Uterus (tissue), 4 donors: ENCODE measurements around the gene TTLL1. TPM values are rescaled to one million over a fixed set of nuclear protein-coding genes. Genes with fewer than 3 reads are reported as not detected.

Experiments used
- DNase-seq, 2 donors: peaks; one replicate each; pipeline ENCODE4 v3.0.0-alpha.2; 2019 to 2020
- H3K27ac ChIP-seq, 2 donors: fragments of 200-600 bp; sonication (generic); 1 replicate in 1 of 2; 2 replicates in 1 of 2; pipeline ENCODE4 v1.5.1; 2016 to 2018
- H3K27me3 ChIP-seq, 2 donors: fragments of 200-600 bp; sonication (generic); one replicate each; pipeline ENCODE4 v1.5.1; 2018 to 2019; ENCODE audit warnings: control low read depth in 1 of 2
- H3K36me3 ChIP-seq, 2 donors: fragments of 200-600 bp; sonication (generic); one replicate each; pipeline ENCODE4 v1.5.1; 2019; ENCODE audit warnings: control low read depth in 1 of 2
- H3K4me1 ChIP-seq, 2 donors: fragments of 200-600 bp; sonication (generic); one replicate each; pipeline ENCODE4 v1.5.1; 2018 to 2019; ENCODE audit warnings: control low read depth in 1 of 2
- H3K4me3 ChIP-seq, 2 donors: fragments of 200-600 bp; sonication (generic); 1 replicate in 1 of 2; 2 replicates in 1 of 2; pipeline ENCODE4 v1.5.1; 2018 to 2019; ENCODE audit warnings: mild to moderate bottlenecking in 1 of 2
- H3K9me3 ChIP-seq, 2 donors: fragments of 200-600 bp; sonication (generic); one replicate each; pipeline ENCODE4 v1.5.1; 2019; ENCODE audit warnings: control low read depth in 1 of 2
- POLR2A ChIP-seq, 2 donors: fragments of 450-650 bp; IDR thresholded peaks; one replicate each; pipeline ENCODE4 v1.6.1; 2016; ENCODE audit warnings: antibody characterized with exemption in 2 of 2, mild to moderate bottlenecking in 1 of 2, moderate library complexity in 1 of 2
- intact Hi-C: fragments of 100-400 bp; cut with DNase I; formaldehyde crosslinking; loops from one replicate; pipeline ENCODE4 v1.15.1; 2023; ENCODE audit warnings: low total_unique reads
- total RNA-seq, 4 donors: library from RNA; depleted of rRNA in 3 of 4; stranded (reverse); fragments of >200 nt in 3 of 4; gene quantifications; one replicate each; pipeline versions ENCODE4 v1.1.0 to v1.2.4, GENCODE V29; 2014 to 2023
- TF ChIP-seq, protein P1 (sequence below), 4 experiments: fragments of 200-600 bp in 2 of 4; fragments of 450-650 bp in 2 of 4; sonication (generic) in 2 of 4; IDR thresholded peaks; one replicate each; pipeline ENCODE4 v1.5.1; 2016 to 2019; ENCODE audit warnings: antibody characterized with exemption in 4 of 4, mild to moderate bottlenecking in 2 of 4, moderate library complexity in 1 of 4
- donor health status: DM: yes; HTN: yes; CAD: no.

TTLL1 gene
- total RNA-seq, 4 donors from 2014 or later: 3.6 to 12.5 (median 5.3) TPM

DNA sequence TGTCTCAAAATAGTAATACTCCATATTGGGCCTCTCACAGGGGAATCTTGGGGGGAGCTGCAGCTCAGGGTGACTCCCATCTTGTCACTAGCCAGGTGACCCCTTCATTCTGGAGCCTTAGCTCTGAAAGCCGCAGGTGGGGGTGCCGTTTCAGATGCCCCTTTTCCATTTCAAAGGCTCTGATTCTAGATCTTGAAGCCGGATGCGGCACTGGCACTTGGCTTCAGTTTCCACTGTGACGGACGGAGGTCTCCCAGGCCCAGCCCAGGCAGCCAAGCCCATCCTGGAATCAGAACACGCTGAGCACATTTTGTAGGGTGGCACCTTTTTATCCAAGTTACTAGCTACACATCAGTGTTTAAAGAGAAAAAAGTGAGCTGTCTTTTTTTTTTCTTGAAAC is 27.7 kb upstream of the TTLL1 start:
- H3K36me3 ChIP-seq: no peaks in the 10 kb centered on the region
- peaks cover 0 to 8% of the 10 kb centered on the region in 2 donors for H3K27me3 ChIP-seq
- H3K9me3 ChIP-seq: no peaks in the 10 kb centered on the region
- H3K27ac ChIP-seq: no peak overlapping the region
- no peak overlapping the region for H3K4me3 ChIP-seq
- no peaks in the 10 kb centered on the region for H3K4me1 ChIP-seq
- DNase-seq: no peak
- intact Hi-C loops: no loop called here
- TF ChIP-seq POLR2A (IDR thresholded peaks at IDR 0.05): no peak
- TF ChIP-seq, protein P1, sequence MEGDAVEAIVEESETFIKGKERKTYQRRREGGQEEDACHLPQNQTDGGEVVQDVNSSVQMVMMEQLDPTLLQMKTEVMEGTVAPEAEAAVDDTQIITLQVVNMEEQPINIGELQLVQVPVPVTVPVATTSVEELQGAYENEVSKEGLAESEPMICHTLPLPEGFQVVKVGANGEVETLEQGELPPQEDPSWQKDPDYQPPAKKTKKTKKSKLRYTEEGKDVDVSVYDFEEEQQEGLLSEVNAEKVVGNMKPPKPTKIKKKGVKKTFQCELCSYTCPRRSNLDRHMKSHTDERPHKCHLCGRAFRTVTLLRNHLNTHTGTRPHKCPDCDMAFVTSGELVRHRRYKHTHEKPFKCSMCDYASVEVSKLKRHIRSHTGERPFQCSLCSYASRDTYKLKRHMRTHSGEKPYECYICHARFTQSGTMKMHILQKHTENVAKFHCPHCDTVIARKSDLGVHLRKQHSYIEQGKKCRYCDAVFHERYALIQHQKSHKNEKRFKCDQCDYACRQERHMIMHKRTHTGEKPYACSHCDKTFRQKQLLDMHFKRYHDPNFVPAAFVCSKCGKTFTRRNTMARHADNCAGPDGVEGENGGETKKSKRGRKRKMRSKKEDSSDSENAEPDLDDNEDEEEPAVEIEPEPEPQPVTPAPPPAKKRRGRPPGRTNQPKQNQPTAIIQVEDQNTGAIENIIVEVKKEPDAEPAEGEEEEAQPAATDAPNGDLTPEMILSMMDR (IDR thresholded peaks at IDR 0.05): no peak

DNA sequence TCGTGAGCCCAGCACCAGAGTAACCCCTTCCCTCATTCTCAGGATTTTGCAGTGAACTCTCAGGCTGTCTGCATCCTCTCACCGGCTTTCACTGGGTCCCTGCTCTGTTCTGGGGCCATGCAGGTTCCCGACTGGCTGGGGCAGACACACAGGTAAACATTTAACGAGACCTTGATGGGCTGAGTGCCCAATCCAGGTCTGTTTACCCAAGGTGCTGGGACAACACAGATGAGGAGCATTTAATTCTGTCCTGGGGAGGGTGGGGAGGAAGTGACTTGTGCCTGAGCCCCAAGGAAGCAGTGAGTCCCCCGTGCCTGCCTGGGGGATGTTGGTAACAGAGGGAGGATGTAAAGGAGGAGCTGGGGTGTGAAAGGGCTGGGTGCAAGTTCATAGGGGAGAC is 25.8 kb upstream of the TTLL1 start:
- TF ChIP-seq, protein P1 (IDR thresholded peaks at IDR 0.05): no peak
- no peak for TF ChIP-seq POLR2A (IDR thresholded peaks at IDR 0.05)
- no peak for DNase-seq
- intact Hi-C loops: loop anchor here (5.0 kb wide), 1 partner anchor 1427 kb away; no protein-coding TSS in a partner anchor
- no peak overlapping the region for H3K27ac ChIP-seq
- peaks cover 8 to 14% of the 10 kb centered on the region in 2 donors for H3K27me3 ChIP-seq
- H3K9me3 ChIP-seq: no peaks in the 10 kb centered on the region
- H3K4me3 ChIP-seq: no peak overlapping the region
- H3K36me3 ChIP-seq: no peaks in the 10 kb centered on the region
- peaks cover 0 to 12% of the 10 kb centered on the region in 2 donors for H3K4me1 ChIP-seq

DNA sequence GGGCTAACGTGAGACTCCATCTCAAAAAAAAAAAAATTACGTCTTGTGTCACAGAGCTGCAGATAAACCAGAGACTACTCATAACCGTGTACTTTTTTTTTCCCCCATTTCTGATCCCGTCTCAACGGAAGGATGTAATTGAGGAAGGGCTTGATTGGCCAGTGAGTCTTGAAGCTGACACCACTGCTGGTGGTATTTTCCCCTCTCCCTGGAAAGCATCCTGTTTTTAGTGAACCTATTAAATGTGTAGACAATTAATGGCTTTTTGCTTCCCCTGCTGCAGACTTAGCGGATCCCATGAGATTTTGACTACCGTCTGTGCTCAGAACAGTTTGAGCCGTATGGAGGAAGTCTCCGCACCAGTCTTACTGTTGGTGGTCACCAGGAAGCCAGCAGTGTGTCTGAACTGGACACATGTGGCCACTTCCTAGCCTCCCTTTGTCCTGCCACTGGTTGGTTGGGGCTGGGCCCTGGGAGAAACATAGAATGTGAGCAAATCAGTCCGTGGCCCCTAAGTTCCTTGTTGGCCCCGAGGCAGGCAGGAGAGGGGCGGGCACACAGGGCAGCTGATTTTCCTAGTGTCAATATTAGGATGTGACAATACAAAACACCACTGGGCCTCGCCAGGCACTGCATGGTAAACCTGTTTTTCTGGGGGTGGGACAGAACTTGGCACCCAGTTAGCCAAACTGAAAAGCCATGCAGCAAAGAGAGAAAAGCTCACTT is 24.5 kb upstream of the TTLL1 start:
- Histone ChIP-seq H3K27ac (no peak overlapping the region), H3K27me3 (peaks cover 8 to 14% of the 10 kb centered on the region in 2 donors), H3K4me1 (peaks cover 0 to 12% of the 10 kb centered on the region in 2 donors), H3K9me3 (no peaks in the 10 kb centered on the region), H3K36me3 (no peaks in the 10 kb centered on the region), H3K4me3 (no peak overlapping the region)
- no peak for TF ChIP-seq POLR2A (IDR thresholded peaks at IDR 0.05)
- TF ChIP-seq, protein P1 (IDR thresholded peaks at IDR 0.05): no peak
- intact Hi-C loops: loop anchor here (5.0 kb wide), 1 partner anchor 1429 kb away; no protein-coding TSS in a partner anchor
- no peak for DNase-seq

GRCh38 chr22:43110927-43111623 is 21.9 kb upstream of the TTLL1 start:
- Histone ChIP-seq H3K4me3 (peak overlapping the region; percentile 3 to 28), H3K4me1 (peaks cover 0 to 12% of the 10 kb centered on the region in 2 donors), H3K27ac (no peak overlapping the region), H3K9me3 (no peaks in the 10 kb centered on the region), H3K36me3 (no peaks in the 10 kb centered on the region), H3K27me3 (peaks cover 8 to 14% of the 10 kb centered on the region in 2 donors)
- TF ChIP-seq POLR2A (IDR thresholded peaks at IDR 0.05): no peak
- TF ChIP-seq, protein P1 (IDR thresholded peaks at IDR 0.05): no peak
- intact Hi-C loops: loop anchor here (5.0 kb wide), 1 partner anchor 1431 kb away; no protein-coding TSS in a partner anchor
- DNase-seq: no peak
